K562 (cell line): Measurements from ENCODE around the gene FNBP1. TPM values are rescaled to one million over a fixed set of nuclear protein-coding genes. Genes with fewer than 3 reads are reported as not detected.

Source experiments
- DMBX1 ChIP-seq: fragments of 250-450 bp; sonication (Bioruptor Pico); IDR thresholded peaks from 2 replicates; pipeline ENCODE4 v1.8.0; 2022; ENCODE audit warnings: inconsistent platforms, mild to moderate bottlenecking, moderate library complexity, borderline replicate concordance
- ERF ChIP-seq: fragments of 450-650 bp; formaldehyde crosslinking; IDR thresholded peaks from 2 replicates; pipeline ENCODE4 v1.4.0; 2020; ENCODE audit warnings: mild to moderate bottlenecking, mixed read lengths
- HOXB6 ChIP-seq: fragments of 250-450 bp; sonication (Bioruptor Pico); IDR thresholded peaks from 2 replicates; pipeline ENCODE4 v1.5.1; 2022; ENCODE audit warnings: mild to moderate bottlenecking, borderline replicate concordance
- KLF13 ChIP-seq: fragments of 450-650 bp; IDR thresholded peaks from 2 replicates; pipeline ENCODE4 v1.6.1; 2016; ENCODE audit warnings: missing genetic modification characterization, low read depth, mild to moderate bottlenecking, missing compliant biosample characterization, moderate library complexity, borderline replicate concordance
- MAFG ChIP-seq: fragments of 450-650 bp; conservative IDR thresholded peaks from 2 replicates; pipeline ENCODE4 v1.6.1; 2016; ENCODE audit warnings: missing genetic modification characterization, missing compliant biosample characterization
- TEAD2 ChIP-seq: fragments of 450-650 bp; IDR thresholded peaks from 2 replicates; pipeline ENCODE4 v1.6.1; 2016; ENCODE audit warnings: missing genetic modification characterization, control low read depth, missing compliant biosample characterization
- ZNF3 ChIP-seq: fragments of 250-450 bp; sonication (Bioruptor Pico); IDR thresholded peaks from 2 replicates; pipeline ENCODE4 v1.5.0; 2021; ENCODE audit warnings: mild to moderate bottlenecking, moderate library complexity
- ZNF444 ChIP-seq: fragments of 250-450 bp; sonication (Bioruptor Pico); IDR thresholded peaks from 2 replicates; pipeline ENCODE4 v1.4.0; 2020; ENCODE audit warnings: mild to moderate bottlenecking, moderate library complexity
- polyA plus RNA-seq, 8 experiments: library from polyadenylated mRNA; depleted of rRNA in 4 of 8; stranded (reverse) in 5 of 8; unstranded in 3 of 8; fragments of >200 nt; fragmentation: Nextera tagmentation in 2 of 8; fragmentation: Illumina TruSeq in 1 of 8; extraction: Ambion mirVana in 2 of 8; extraction: Trizol in 1 of 8; gene quantifications; 2 replicates each; pipeline versions ENCODE4 v1.2.1 to v1.2.3, GENCODE V29; 2011 to 2014; ENCODE audit warnings: inconsistent platforms in 1 of 8, missing spikeins in 1 of 8
- total RNA-seq, 7 experiments: library from RNA; depleted of rRNA in 6 of 7; stranded (reverse); fragments of >200 nt in 6 of 7; fragmentation: Illumina TruSeq in 2 of 7; extraction: Trizol in 2 of 7; gene quantifications; 2 replicates each; pipeline versions ENCODE4 v1.2.1 to v1.2.3, GENCODE V29; 2011 to 2021; ENCODE audit warnings: low replicate concordance in 1 of 7
- TF ChIP-seq, protein P1 (sequence below), 2 experiments: fragments of 450-650 bp in 1 of 2; sonication (generic) in 1 of 2; formaldehyde crosslinking in 1 of 2; IDR thresholded peaks; 2 replicates each; pipeline versions ENCODE4 v1.7.1 to v1.9.0; 2016 to 2022; ENCODE audit warnings: inconsistent platforms in 1 of 2, mild to moderate bottlenecking in 1 of 2, missing genetic modification reagents in 1 of 2
- TF ChIP-seq, protein P2 (sequence below), 2 experiments: fragments of 150-350 bp in 1 of 2; IDR thresholded peaks; 2 replicates each; pipeline ENCODE4 v1.6.1; 2012 to 2016; ENCODE audit warnings: low read depth in 2 of 2, low read length in 2 of 2, mild to moderate bottlenecking in 1 of 2, moderate library complexity in 1 of 2
- TF ChIP-seq, protein P3 (sequence below), 2 experiments: IDR thresholded peaks; 2 replicates each; pipeline ENCODE4 v1.6.1; 2011; ENCODE audit warnings: borderline replicate concordance in 1 of 2, control low read depth in 1 of 2, low read depth in 1 of 2, low read length in 1 of 2, mild to moderate bottlenecking in 1 of 2, mixed read lengths in 1 of 2, moderate library complexity in 1 of 2; ENCODE audit not compliant: insufficient read depth in 1 of 2, insufficient read length in 1 of 2, poor library complexity in 1 of 2, severe bottlenecking in 1 of 2; ENCODE audit errors: extremely low read depth in 1 of 2

FNBP1 gene
- total and polyA plus RNA-seq, 9 of the 15 experiments (the other 6 are each of a cell fraction or from before 2014, with no cell fraction given) = 1.8 to 14.9 (median 7.6) TPM

DNA sequence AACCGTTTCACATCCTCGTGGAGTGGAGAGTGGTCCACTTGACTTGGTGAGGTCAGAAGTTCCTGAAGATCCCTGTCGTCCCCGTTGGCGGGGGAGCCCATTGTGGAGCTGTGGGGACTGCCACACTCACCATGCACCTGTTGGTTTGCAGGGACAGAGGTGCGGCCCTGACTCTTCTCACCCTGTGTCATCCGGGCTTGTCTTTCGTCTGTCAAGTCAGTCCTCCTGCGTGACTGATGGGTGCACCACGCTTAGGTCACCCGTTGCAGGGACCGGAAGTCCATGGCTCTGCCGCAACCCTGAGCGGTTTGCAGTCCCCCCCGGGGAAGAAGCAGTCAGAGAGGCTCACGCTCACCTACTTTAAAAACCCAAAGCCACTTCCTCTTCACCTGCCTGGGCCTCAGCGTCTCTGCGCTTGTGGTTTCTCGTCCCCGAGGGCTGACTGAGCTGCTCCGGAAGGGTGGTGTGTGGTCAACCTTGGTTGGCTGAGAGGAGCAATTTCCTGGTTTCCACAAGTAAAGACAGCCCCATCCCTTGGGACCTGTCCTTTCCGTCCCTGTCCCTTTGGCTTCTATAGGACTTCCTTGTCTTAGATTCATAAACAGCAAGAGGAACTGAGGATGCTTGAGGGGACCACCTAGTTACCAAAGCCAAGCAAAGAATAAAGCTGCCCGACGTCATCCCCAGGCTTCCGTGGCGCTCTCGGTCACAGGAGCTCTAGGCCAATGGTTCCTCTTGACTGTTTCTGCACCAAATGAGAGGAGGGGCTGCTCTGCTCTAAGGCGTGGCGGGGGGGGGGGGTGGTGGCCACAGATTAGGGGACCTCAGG is 154.5 kb downstream of the FNBP1 start (continued):
- TF ChIP-seq MAFG (tag) (no peak), TEAD2 (tag) (no peak), HOXB6 (CRISPR knock-in tag) (no peak), KLF13 (0 out of 2 replicates have a peak, but pooled peaks have one; percentile 16), DMBX1 (CRISPR knock-in tag) (peak; percentile 65; the same call in 1 of the 2 replicates), ERF (CRISPR knock-in tag) (peak; percentile 63; the same call in 1 of the 2 replicates), ZNF3 (CRISPR knock-in tag) (no peak), ZNF444 (0 out of 2 replicates have a peak, but pooled peaks have one; percentile 26)
- TF ChIP-seq, protein P1, sequence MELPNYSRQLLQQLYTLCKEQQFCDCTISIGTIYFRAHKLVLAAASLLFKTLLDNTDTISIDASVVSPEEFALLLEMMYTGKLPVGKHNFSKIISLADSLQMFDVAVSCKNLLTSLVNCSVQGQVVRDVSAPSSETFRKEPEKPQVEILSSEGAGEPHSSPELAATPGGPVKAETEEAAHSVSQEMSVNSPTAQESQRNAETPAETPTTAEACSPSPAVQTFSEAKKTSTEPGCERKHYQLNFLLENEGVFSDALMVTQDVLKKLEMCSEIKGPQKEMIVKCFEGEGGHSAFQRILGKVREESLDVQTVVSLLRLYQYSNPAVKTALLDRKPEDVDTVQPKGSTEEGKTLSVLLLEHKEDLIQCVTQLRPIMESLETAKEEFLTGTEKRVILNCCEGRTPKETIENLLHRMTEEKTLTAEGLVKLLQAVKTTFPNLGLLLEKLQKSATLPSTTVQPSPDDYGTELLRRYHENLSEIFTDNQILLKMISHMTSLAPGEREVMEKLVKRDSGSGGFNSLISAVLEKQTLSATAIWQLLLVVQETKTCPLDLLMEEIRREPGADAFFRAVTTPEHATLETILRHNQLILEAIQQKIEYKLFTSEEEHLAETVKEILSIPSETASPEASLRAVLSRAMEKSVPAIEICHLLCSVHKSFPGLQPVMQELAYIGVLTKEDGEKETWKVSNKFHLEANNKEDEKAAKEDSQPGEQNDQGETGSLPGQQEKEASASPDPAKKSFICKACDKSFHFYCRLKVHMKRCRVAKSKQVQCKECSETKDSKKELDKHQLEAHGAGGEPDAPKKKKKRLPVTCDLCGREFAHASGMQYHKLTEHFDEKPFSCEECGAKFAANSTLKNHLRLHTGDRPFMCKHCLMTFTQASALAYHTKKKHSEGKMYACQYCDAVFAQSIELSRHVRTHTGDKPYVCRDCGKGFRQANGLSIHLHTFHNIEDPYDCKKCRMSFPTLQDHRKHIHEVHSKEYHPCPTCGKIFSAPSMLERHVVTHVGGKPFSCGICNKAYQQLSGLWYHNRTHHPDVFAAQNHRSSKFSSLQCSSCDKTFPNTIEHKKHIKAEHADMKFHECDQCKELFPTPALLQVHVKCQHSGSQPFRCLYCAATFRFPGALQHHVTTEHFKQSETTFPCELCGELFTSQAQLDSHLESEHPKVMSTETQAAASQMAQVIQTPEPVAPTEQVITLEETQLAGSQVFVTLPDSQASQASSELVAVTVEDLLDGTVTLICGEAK (IDR thresholded peaks at IDR 0.05) = no peak
- TF ChIP-seq, protein P1 (CRISPR knock-in tag; IDR thresholded peaks at IDR 0.05) = no peak
- TF ChIP-seq, protein P2, sequence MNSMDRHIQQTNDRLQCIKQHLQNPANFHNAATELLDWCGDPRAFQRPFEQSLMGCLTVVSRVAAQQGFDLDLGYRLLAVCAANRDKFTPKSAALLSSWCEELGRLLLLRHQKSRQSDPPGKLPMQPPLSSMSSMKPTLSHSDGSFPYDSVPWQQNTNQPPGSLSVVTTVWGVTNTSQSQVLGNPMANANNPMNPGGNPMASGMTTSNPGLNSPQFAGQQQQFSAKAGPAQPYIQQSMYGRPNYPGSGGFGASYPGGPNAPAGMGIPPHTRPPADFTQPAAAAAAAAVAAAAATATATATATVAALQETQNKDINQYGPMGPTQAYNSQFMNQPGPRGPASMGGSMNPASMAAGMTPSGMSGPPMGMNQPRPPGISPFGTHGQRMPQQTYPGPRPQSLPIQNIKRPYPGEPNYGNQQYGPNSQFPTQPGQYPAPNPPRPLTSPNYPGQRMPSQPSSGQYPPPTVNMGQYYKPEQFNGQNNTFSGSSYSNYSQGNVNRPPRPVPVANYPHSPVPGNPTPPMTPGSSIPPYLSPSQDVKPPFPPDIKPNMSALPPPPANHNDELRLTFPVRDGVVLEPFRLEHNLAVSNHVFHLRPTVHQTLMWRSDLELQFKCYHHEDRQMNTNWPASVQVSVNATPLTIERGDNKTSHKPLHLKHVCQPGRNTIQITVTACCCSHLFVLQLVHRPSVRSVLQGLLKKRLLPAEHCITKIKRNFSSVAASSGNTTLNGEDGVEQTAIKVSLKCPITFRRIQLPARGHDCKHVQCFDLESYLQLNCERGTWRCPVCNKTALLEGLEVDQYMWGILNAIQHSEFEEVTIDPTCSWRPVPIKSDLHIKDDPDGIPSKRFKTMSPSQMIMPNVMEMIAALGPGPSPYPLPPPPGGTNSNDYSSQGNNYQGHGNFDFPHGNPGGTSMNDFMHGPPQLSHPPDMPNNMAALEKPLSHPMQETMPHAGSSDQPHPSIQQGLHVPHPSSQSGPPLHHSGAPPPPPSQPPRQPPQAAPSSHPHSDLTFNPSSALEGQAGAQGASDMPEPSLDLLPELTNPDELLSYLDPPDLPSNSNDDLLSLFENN (IDR thresholded peaks at IDR 0.05; ENCODE audit: low read depth in 2 of 2, low read length in 2 of 2) = 0 out of 4 replicates have a peak, but pooled peaks of 1 of the 2 experiments have one; percentile 9
- TF ChIP-seq, protein P3, sequence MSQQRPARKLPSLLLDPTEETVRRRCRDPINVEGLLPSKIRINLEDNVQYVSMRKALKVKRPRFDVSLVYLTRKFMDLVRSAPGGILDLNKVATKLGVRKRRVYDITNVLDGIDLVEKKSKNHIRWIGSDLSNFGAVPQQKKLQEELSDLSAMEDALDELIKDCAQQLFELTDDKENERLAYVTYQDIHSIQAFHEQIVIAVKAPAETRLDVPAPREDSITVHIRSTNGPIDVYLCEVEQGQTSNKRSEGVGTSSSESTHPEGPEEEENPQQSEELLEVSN (IDR thresholded peaks at IDR 0.05; ENCODE audit: borderline replicate concordance in 1 of 2, extremely low read depth in 1 of 2, insufficient read depth in 1 of 2, insufficient read length in 1 of 2, low read depth in 1 of 2, low read length in 1 of 2, poor library complexity in 1 of 2, severe bottlenecking in 1 of 2) = peak in 1 of 2 experiments; percentile 36
